PC-9 (cell line): ENCODE measurements around the gene RBMX2. TPM values are rescaled to one million over a fixed set of nuclear protein-coding genes. Genes with fewer than 3 reads are reported as not detected.
A peak's percentile ranks its signal among the peaks of the same experiment; 100 is the strongest.
"Not testable (repeated sequence)": the region's sequence is repeated elsewhere in the genome, so short reads cannot be mapped to it uniquely, and the experiment has no call there.

ENCODE experiments used
- Bru-seq: library from RNA; stranded (reverse); fragments of 400-500 nt; gene quantifications from one replicate; lab custom pipeline; 2021; lab: Mats Ljungman, UMichigan
- BruChase-seq, 2 experiments: library from RNA; stranded (reverse); fragments of 400-500 nt; gene quantifications; one replicate each; lab custom pipeline; 2021; lab: Mats Ljungman, UMichigan
- BruUV-seq: library from RNA; stranded (reverse); fragments of 400-500 nt; replicated peaks from 2 replicates; lab custom pipeline; 2021; lab: Mats Ljungman, UMichigan
- CTCF ChIA-PET: fragments of 300-600 bp; sonication (Branson Sonifier 250); formaldehyde crosslinking; loops from one replicate; lab custom pipeline; 2022; ENCODE audit warnings: antibody characterized with exemption; lab: Charles Lee
- POLR2A ChIA-PET: fragments of 300-600 bp; sonication (Branson Sonifier 250); formaldehyde crosslinking; loops from one replicate; lab custom pipeline; 2022; ENCODE audit warnings: antibody characterized with exemption; ENCODE audit not compliant: unreplicated experiment; lab: Charles Lee
- DNase-seq, 2 experiments: peaks; one replicate each; pipeline versions ENCODE4 v3.0.0 to v3.0.0-alpha.2; 2015 to 2022; ENCODE audit warnings: mixed read lengths in 1 of 2
- H2AFZ ChIP-seq: fragments of 200-600 bp; sonication (generic); 2 replicates; pipeline ENCODE4 v1.8.1; 2017; ENCODE audit warnings: antibody characterized with exemption
- H3F3A ChIP-seq: fragments of 200-600 bp; sonication (generic); 2 replicates; pipeline ENCODE4 v1.8.1; 2017; ENCODE audit warnings: antibody characterized with exemption, mild to moderate bottlenecking, low read depth; ENCODE audit not compliant: insufficient read depth
- H3K27ac ChIP-seq: fragments of 200-600 bp; sonication (generic); 2 replicates; pipeline ENCODE4 v1.6.1; 2016; ENCODE audit warnings: mixed run types
- H3K27me3 ChIP-seq: fragments of 200-600 bp; sonication (generic); 2 replicates; pipeline ENCODE4 v1.6.1; 2016; ENCODE audit warnings: low read depth, mixed run types; ENCODE audit not compliant: insufficient read depth
- H3K36me3 ChIP-seq: fragments of 200-600 bp; sonication (generic); 2 replicates; pipeline ENCODE4 v1.6.1; 2016; ENCODE audit warnings: low read depth, mixed run types
- H3K4me1 ChIP-seq: fragments of 200-600 bp; sonication (generic); replicated peaks from 2 replicates; pipeline ENCODE4 v1.6.1; 2016; ENCODE audit warnings: mixed run types; ENCODE audit not compliant: insufficient read depth
- H3K4me2 ChIP-seq: fragments of 200-600 bp; sonication (generic); 2 replicates; pipeline ENCODE4 v1.6.1; 2017; ENCODE audit warnings: mixed run types
- H3K4me3 ChIP-seq: fragments of 200-600 bp; sonication (generic); 2 replicates; pipeline ENCODE4 v1.6.1; 2016; ENCODE audit warnings: mixed run types
- H3K79me2 ChIP-seq: fragments of 200-600 bp; sonication (generic); 2 replicates; pipeline ENCODE4 v1.6.1; 2017; ENCODE audit warnings: low read depth, mixed run types
- H3K9me2 ChIP-seq: fragments of 200-600 bp; sonication (generic); 2 replicates; pipeline ENCODE4 v1.8.1; 2017; ENCODE audit warnings: mild to moderate bottlenecking; ENCODE audit not compliant: insufficient read depth
- H3K9me3 ChIP-seq: fragments of 200-600 bp; sonication (generic); 2 replicates; pipeline ENCODE4 v1.8.1; 2016; ENCODE audit warnings: low read depth; ENCODE audit not compliant: insufficient read depth
- H4K20me1 ChIP-seq: fragments of 200-600 bp; sonication (generic); 2 replicates; pipeline ENCODE4 v1.8.1; 2017; ENCODE audit not compliant: insufficient read depth
- EZH2 ChIP-seq: fragments of 200-600 bp; sonication (generic); IDR thresholded peaks from 2 replicates; pipeline ENCODE4 v1.8.0; 2017; ENCODE audit warnings: antibody characterized with exemption, low read depth
- intact Hi-C: fragments of 100-400 bp; cut with micrococcal nuclease; formaldehyde crosslinking; loops from one replicate; pipeline ENCODE4 v1.10.0; 2022; ENCODE audit not compliant: unreplicated experiment
- long read RNA-seq: library from polyadenylated mRNA; stranded (forward); transcript quantifications from one replicate; pipeline ENCODE4 v2.0.0, GENCODE V29; 2022
- total RNA-seq: library from RNA; stranded (reverse); gene quantifications from 2 replicates; pipeline ENCODE4 v1.2.3, GENCODE V29; 2021
- TF ChIP-seq, protein P1 (sequence below): fragments of 200-600 bp; sonication (generic); conservative IDR thresholded peaks from 2 replicates; pipeline ENCODE4 v1.6.1; 2017; ENCODE audit warnings: mixed run types, antibody characterized with exemption, mild to moderate bottlenecking, moderate library complexity

RBMX2 gene, protein sequence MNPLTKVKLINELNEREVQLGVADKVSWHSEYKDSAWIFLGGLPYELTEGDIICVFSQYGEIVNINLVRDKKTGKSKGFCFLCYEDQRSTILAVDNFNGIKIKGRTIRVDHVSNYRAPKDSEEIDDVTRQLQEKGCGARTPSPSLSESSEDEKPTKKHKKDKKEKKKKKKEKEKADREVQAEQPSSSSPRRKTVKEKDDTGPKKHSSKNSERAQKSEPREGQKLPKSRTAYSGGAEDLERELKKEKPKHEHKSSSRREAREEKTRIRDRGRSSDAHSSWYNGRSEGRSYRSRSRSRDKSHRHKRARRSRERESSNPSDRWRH
- total RNA-seq (39.1 and 53.6 TPM in 2 replicates), Bru-seq, nascent RNA (percentile 78 among the genes with signal in this experiment), BruChase-seq, experiment 1, labeled RNA remaining after a 2-hour chase (percentile 92 among the genes with signal in this experiment), BruChase-seq, experiment 2, labeled RNA remaining after a 6-hour chase (percentile 89 among the genes with signal in this experiment)
- long read RNA-seq, transcript RBMX2-203 (4 exons, 729 nt) = minor isoform, 17 of 73 reads
- long read RNA-seq, transcript RBMX2-201 (6 exons, 1,528 nt) = major isoform, 27 of 73 reads
- long read RNA-seq, partial matches to known transcripts = 23 of 73 reads
- long read RNA-seq, other reads (novel, unspliced or antisense) = 5 of 73 reads

GRCh38 chrX:130401415-130402207 lies at the start of gene RBMX2:
TSS of gene RBMX2 (plus strand) at chrX:130401987. CDS start at chrX:130402033, 46 bp downstream.
- POLR2A ChIA-PET = interaction anchor here (0.5 to 0.6 kb wide), 2 partner anchors 59 to 226 kb away, joined by 4 to 5 read pairs; no protein-coding TSS in a partner anchor
- H3K27ac ChIP-seq = peak within 1 kb of the TSS; percentile 42
- peak within 1 kb of the TSS; percentile 83 for H3K4me3 ChIP-seq
- H4K20me1 ChIP-seq = no peaks in the 10 kb centered on the region
- peak; percentile 70 to 84 for DNase-seq
- peak within 1 kb of the TSS; percentile 97 for H2AFZ ChIP-seq
- peaks cover 2% of the 10 kb centered on the region; the same call in 1 of the 2 replicates for H3F3A ChIP-seq
- H3K36me3 ChIP-seq = peaks cover 12% of the 10 kb centered on the region; the same call in 1 of the 2 replicates
- H3K79me2 ChIP-seq = peaks cover 23% of the 10 kb centered on the region
- TF ChIP-seq EZH2 = no peak
- TF ChIP-seq, protein P1, sequence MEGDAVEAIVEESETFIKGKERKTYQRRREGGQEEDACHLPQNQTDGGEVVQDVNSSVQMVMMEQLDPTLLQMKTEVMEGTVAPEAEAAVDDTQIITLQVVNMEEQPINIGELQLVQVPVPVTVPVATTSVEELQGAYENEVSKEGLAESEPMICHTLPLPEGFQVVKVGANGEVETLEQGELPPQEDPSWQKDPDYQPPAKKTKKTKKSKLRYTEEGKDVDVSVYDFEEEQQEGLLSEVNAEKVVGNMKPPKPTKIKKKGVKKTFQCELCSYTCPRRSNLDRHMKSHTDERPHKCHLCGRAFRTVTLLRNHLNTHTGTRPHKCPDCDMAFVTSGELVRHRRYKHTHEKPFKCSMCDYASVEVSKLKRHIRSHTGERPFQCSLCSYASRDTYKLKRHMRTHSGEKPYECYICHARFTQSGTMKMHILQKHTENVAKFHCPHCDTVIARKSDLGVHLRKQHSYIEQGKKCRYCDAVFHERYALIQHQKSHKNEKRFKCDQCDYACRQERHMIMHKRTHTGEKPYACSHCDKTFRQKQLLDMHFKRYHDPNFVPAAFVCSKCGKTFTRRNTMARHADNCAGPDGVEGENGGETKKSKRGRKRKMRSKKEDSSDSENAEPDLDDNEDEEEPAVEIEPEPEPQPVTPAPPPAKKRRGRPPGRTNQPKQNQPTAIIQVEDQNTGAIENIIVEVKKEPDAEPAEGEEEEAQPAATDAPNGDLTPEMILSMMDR = no peak
- BruUV-seq = TSS peak; percentile 96
- H3K4me2 ChIP-seq = peak within 1 kb of the TSS; percentile 93
- intact Hi-C loops = loop anchor here (5.0 kb wide), 2 partner anchors 134 to 501 kb away; partner anchors contain the start of genes ENOX2 and ZNF280C
- peaks cover 11% of the 10 kb centered on the region for H3K4me1 ChIP-seq
- H3K9me2 ChIP-seq = 0 out of 2 replicates have a peak, but pooled peaks cover 6% of the 10 kb centered on the region
- CTCF ChIA-PET = interaction anchor here (0.6 kb wide), 3 partner anchors 44 to 430 kb away, joined by 3 to 4 read pairs (median 3); no protein-coding TSS in a partner anchor
- peaks cover 14% of the 10 kb centered on the region; the same call in 1 of the 2 replicates for H3K27me3 ChIP-seq
- H3K9me3 ChIP-seq = no peaks in the 10 kb centered on the region

DNA sequence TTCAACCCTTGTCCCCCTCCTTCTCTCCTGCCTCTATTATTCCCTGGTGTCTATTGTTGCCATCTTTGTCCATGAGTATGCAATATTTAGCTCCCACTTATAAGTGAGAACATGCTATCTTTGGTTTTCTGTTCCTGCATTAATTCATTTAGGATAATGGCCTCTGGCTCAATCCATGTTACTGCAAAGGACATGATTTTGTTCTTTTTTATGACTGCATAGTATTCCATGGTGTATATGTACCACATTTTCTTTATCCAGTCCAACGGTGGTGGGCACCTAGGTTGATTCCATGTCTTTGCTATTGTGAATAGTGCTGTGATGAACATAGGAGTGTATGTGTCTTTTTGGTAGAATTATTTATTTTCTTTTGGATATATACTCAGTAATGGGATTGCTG lies 49.7 kb upstream of the RBMX2 start:
- H3K27ac ChIP-seq, H3K9me2 ChIP-seq, DNase-seq, H3F3A ChIP-seq, H3K9me3 ChIP-seq, H3K36me3 ChIP-seq, H4K20me1 ChIP-seq, H3K4me3 ChIP-seq, intact Hi-C loops, H3K27me3 ChIP-seq, H3K4me1 ChIP-seq, CTCF ChIA-PET, H3K79me2 ChIP-seq, POLR2A ChIA-PET, BruUV-seq, H2AFZ ChIP-seq, H3K4me2 ChIP-seq: not testable (repeated sequence)

- Histone ChIP-seq H4K20me1 (no peaks in the 10 kb centered on the region), H2AFZ (no peak overlapping the region), H3K36me3 (no peaks in the 10 kb centered on the region), H3K9me3 (no peaks in the 10 kb centered on the region), H3K27ac (no peak overlapping the region), H3K4me2 (no peak overlapping the region), H3K9me2 (no peaks in the 10 kb centered on the region), H3K4me3 (no peak overlapping the region), H3F3A (no peaks in the 10 kb centered on the region), H3K4me1 (no peaks in the 10 kb centered on the region), H3K79me2 (no peaks in the 10 kb centered on the region), H3K27me3 (no peaks in the 10 kb centered on the region)
- TF ChIP-seq, protein P1 = no peak
- no peak for TF ChIP-seq EZH2
- intact Hi-C loops = no loop called here
- POLR2A ChIA-PET = no interaction called here
- CTCF ChIA-PET = no interaction called here
- no peak for DNase-seq
- no TSS peak for BruUV-seq
Observed at GRCh38 chrX:130376077-130376476, 25.7 kb upstream of the RBMX2 start.
